IPS DF 19.7 (cell line): ENCODE measurements around the gene ZNF516.

Source experiments
- DNase-seq: peaks from one replicate; pipeline ENCODE4 v3.0.0-alpha.2; 2013; ENCODE audit warnings: low read depth, low spot score

The ZNF516 gene

GRCh38 chr18:76382275-76382674, 112.8 kb downstream of the ZNF516 start:
- no peak for DNase-seq

- peak; percentile 15 for DNase-seq
Observed at GRCh38 chr18:76380791-76381405, 114.1 kb downstream of the ZNF516 start.

- no peak for DNase-seq
Observed at GRCh38 chr18:76380127-76380729, 114.8 kb downstream of the ZNF516 start.

GRCh38 chr18:76379226-76380126, 115.6 kb downstream of the ZNF516 start:
- DNase-seq: no peak

GRCh38 chr18:76378526-76379215, 116.4 kb downstream of the ZNF516 start:
- DNase-seq: no peak

- no peak for DNase-seq
Observed at GRCh38 chr18:76377359-76377756, 117.7 kb downstream of the ZNF516 start.

- no peak for DNase-seq
Observed at GRCh38 chr18:76376668-76377358, 118.2 kb downstream of the ZNF516 start.

GRCh38 chr18:76376225-76376624, 118.8 kb downstream of the ZNF516 start:
- DNase-seq: no peak

- no peak for DNase-seq
Observed at GRCh38 chr18:76374330-76375281, 120.4 kb downstream of the ZNF516 start.

- no peak for DNase-seq
Observed at GRCh38 chr18:76373297-76373696, 121.7 kb downstream of the ZNF516 start.

GRCh38 chr18:76371301-76372203, 123.5 kb downstream of the ZNF516 start:
- DNase-seq: no peak

- DNase-seq: no peak
Observed at GRCh38 chr18:76370686-76371085, 124.4 kb downstream of the ZNF516 start.

GRCh38 chr18:76370201-76370600, 124.8 kb downstream of the ZNF516 start:
- no peak for DNase-seq

GRCh38 chr18:76369791-76370190, 125.3 kb downstream of the ZNF516 start:
- DNase-seq: no peak

- no peak for DNase-seq
Observed at GRCh38 chr18:76368976-76369375, 126.1 kb downstream of the ZNF516 start.

- DNase-seq: no peak
Observed at GRCh38 chr18:76368271-76368670, 126.8 kb downstream of the ZNF516 start.

- DNase-seq: no peak
Observed at GRCh38 chr18:76367168-76368125, 127.6 kb downstream of the ZNF516 start.

GRCh38 chr18:76365561-76365960, 129.5 kb downstream of the ZNF516 start:
- no peak for DNase-seq
